Neuronal stem cell (in vitro differentiated cells): ENCODE data around the gene RBMS3.

Experiments
- DNase-seq: peaks from one replicate; pipeline ENCODE4 v3.0.0-alpha.2; 2013; ENCODE audit warnings: low spot score
- H2AFZ ChIP-seq: one replicate; pipeline ENCODE4 v1.6.1; 2013; ENCODE audit warnings: mild to moderate bottlenecking, low read length, inconsistent platforms
- H2AK5ac ChIP-seq: 2 replicates; pipeline ENCODE4 v1.6.1; 2013; ENCODE audit warnings: low read depth, mild to moderate bottlenecking, inconsistent platforms, low read length, moderate library complexity, mixed read lengths
- H2BK120ac ChIP-seq: 2 replicates; pipeline ENCODE4 v1.6.1; 2013; ENCODE audit warnings: low read depth, mild to moderate bottlenecking, inconsistent platforms, low read length, moderate library complexity, mixed read lengths
- H2BK12ac ChIP-seq: one replicate; pipeline ENCODE4 v1.6.1; 2013; ENCODE audit warnings: low read length, inconsistent platforms
- H2BK15ac ChIP-seq: 2 replicates; pipeline ENCODE4 v1.6.1; 2013; ENCODE audit warnings: mild to moderate bottlenecking, low read length, inconsistent platforms, mixed read lengths
- H2BK5ac ChIP-seq: one replicate; pipeline ENCODE4 v1.6.1; 2013; ENCODE audit warnings: inconsistent platforms, mild to moderate bottlenecking, low read length, moderate library complexity
- H3K14ac ChIP-seq: one replicate; pipeline ENCODE4 v1.6.1; 2013; ENCODE audit warnings: low read length, inconsistent platforms
- H3K18ac ChIP-seq: 2 replicates; pipeline ENCODE4 v1.6.1; 2013; ENCODE audit warnings: low read length, inconsistent platforms
- H3K23ac ChIP-seq: 2 replicates; pipeline ENCODE4 v1.6.1; 2013; ENCODE audit warnings: low read depth, mild to moderate bottlenecking, mixed read lengths, low read length, inconsistent platforms; ENCODE audit not compliant: poor library complexity
- H3K27ac ChIP-seq: replicated peaks from 3 replicates; pipeline ENCODE4 v1.5.1; 2013; ENCODE audit warnings: low read length, inconsistent platforms
- H3K27me3 ChIP-seq, 3 experiments: 2 replicates each; pipeline ENCODE4 v1.6.1; 2013; ENCODE audit warnings: low read length in 3 of 3, mild to moderate bottlenecking in 2 of 3, inconsistent platforms in 1 of 3, low read depth in 1 of 3, mixed read lengths in 1 of 3, moderate library complexity in 1 of 3; ENCODE audit not compliant: control insufficient read depth in 3 of 3, insufficient read depth in 3 of 3
- H3K36me3 ChIP-seq, 2 donors: replicated peaks in 1 of 2; 2 replicates each; pipeline ENCODE4 v1.6.1; 2013; ENCODE audit warnings: low read length in 2 of 2; ENCODE audit not compliant: control insufficient read depth in 2 of 2, insufficient read depth in 2 of 2
- H3K4ac ChIP-seq: 2 replicates; pipeline ENCODE4 v1.6.1; 2013; ENCODE audit warnings: inconsistent platforms, mild to moderate bottlenecking, low read length, moderate library complexity
- H3K4me1 ChIP-seq, 2 donors: 1 replicate in 1 of 2; 2 replicates in 1 of 2; pipeline ENCODE4 v1.6.1; 2013; ENCODE audit warnings: low read length in 2 of 2, low read depth in 1 of 2; ENCODE audit not compliant: control insufficient read depth in 2 of 2, insufficient read depth in 1 of 2
- H3K4me2 ChIP-seq: one replicate; pipeline ENCODE4 v1.6.1; 2013; ENCODE audit warnings: mild to moderate bottlenecking, low read length, inconsistent platforms; ENCODE audit not compliant: insufficient read depth, poor library complexity, severe bottlenecking
- H3K4me3 ChIP-seq, 2 donors: 2 replicates each; pipeline ENCODE4 v1.5.1; 2013; ENCODE audit warnings: low read length in 2 of 2, mild to moderate bottlenecking in 2 of 2, inconsistent platforms in 1 of 2, moderate library complexity in 1 of 2
- H3K79me1 ChIP-seq: one replicate; pipeline ENCODE4 v1.6.1; 2013; ENCODE audit warnings: low read depth, mild to moderate bottlenecking, inconsistent platforms, low read length, moderate library complexity
- H3K9ac ChIP-seq: one replicate; pipeline ENCODE4 v1.6.1; 2013; ENCODE audit warnings: mild to moderate bottlenecking, low read depth, low read length, inconsistent platforms; ENCODE audit not compliant: poor library complexity
- H3K9me3 ChIP-seq, 2 donors: replicated peaks in 1 of 2; 2 replicates each; pipeline versions ENCODE3 to v1.6.1; 2013; ENCODE audit warnings: low read length in 2 of 2, mild to moderate bottlenecking in 2 of 2, inconsistent platforms in 1 of 2, low read depth in 1 of 2, mixed read lengths in 1 of 2, moderate library complexity in 1 of 2; ENCODE audit not compliant: control insufficient read depth in 2 of 2, insufficient read depth in 1 of 2
- H4K8ac ChIP-seq: one replicate; pipeline ENCODE4 v1.6.1; 2013; ENCODE audit warnings: low read depth, mild to moderate bottlenecking, inconsistent platforms, low read length, moderate library complexity
- H4K91ac ChIP-seq: one replicate; pipeline ENCODE4 v1.6.1; 2013; ENCODE audit warnings: low read length, low read depth, mild to moderate bottlenecking, inconsistent platforms; ENCODE audit not compliant: poor library complexity
- WGBS, 2 donors: extraction: QIAGEN DNeasy Blood & Tissue Kit; methylation state at CpG; one replicate each; pipeline ENCODE4 v1.1.7; 2013; ENCODE audit warnings: missing lambda C conversion rate in 2 of 2, mixed read lengths in 1 of 2; ENCODE audit not compliant: insufficient read length in 2 of 2, insufficient replicate concordance in 1 of 2; ENCODE audit errors: extremely low coverage in 2 of 2; 5-methylcytosine and 5-hydroxymethylcytosine counted together

Gene RBMS3

GRCh38 chr3:29896856-29897255, 616.0 kb downstream of the RBMS3 start:
- no peak overlapping the region for H2BK12ac ChIP-seq
- no peak overlapping the region for H2BK15ac ChIP-seq
- H4K8ac ChIP-seq, result no peak overlapping the region
- no peak overlapping the region for H3K27ac ChIP-seq
- H3K9me3 ChIP-seq, result no peaks in the 10 kb centered on the region
- peaks cover 0 to 8% of the 10 kb centered on the region in 2 donors for H3K4me1 ChIP-seq
- no peak overlapping the region for H3K4me3 ChIP-seq
- H4K91ac ChIP-seq, result no peak overlapping the region
- no peak overlapping the region for H3K18ac ChIP-seq
- no peak overlapping the region for H3K23ac ChIP-seq
- no peak overlapping the region for H2BK120ac ChIP-seq
- H2AFZ ChIP-seq, result no peak overlapping the region
- H3K9ac ChIP-seq, result no peak overlapping the region
- no peak overlapping the region for H3K4me2 ChIP-seq
- H2AK5ac ChIP-seq, result no peak overlapping the region
- H3K79me1 ChIP-seq, result no peaks in the 10 kb centered on the region
- WGBS, 2 donors, result no CpG with 5 or more reads among the region's 3 CpGs
- DNase-seq, result no peak
- no peak overlapping the region for H3K4ac ChIP-seq
- no peaks in the 10 kb centered on the region for H3K27me3 ChIP-seq
- H3K14ac ChIP-seq, result no peak overlapping the region
- H2BK5ac ChIP-seq, result no peak overlapping the region
- H3K36me3 ChIP-seq, result no peaks in the 10 kb centered on the region

GRCh38 chr3:29898171-29898965, 617.5 kb downstream of the RBMS3 start:
- H3K4me3 ChIP-seq, result no peak overlapping the region
- H3K4me2 ChIP-seq, result no peak overlapping the region
- H3K79me1 ChIP-seq, result no peaks in the 10 kb centered on the region
- no peak overlapping the region for H3K23ac ChIP-seq
- no peak overlapping the region for H3K14ac ChIP-seq
- no peak overlapping the region for H2BK5ac ChIP-seq
- no peak overlapping the region for H3K9ac ChIP-seq
- no peak overlapping the region for H4K8ac ChIP-seq
- H2AFZ ChIP-seq, result peak overlapping the region; percentile 20
- H3K9me3 ChIP-seq, result no peaks in the 10 kb centered on the region
- H2AK5ac ChIP-seq, result no peak overlapping the region
- peaks cover 0 to 8% of the 10 kb centered on the region in 2 donors for H3K4me1 ChIP-seq
- no peak overlapping the region for H2BK15ac ChIP-seq
- H2BK120ac ChIP-seq, result no peak overlapping the region
- no peaks in the 10 kb centered on the region for H3K36me3 ChIP-seq
- H3K18ac ChIP-seq, result no peak overlapping the region
- no peak overlapping the region for H3K27ac ChIP-seq
- no peaks in the 10 kb centered on the region for H3K27me3 ChIP-seq
- H4K91ac ChIP-seq, result no peak overlapping the region
- DNase-seq, result no peak
- H2BK12ac ChIP-seq, result no peak overlapping the region
- no CpG with 5 or more reads among the region's 7 CpGs for WGBS, 2 donors
- H3K4ac ChIP-seq, result no peak overlapping the region

- Histone ChIP-seq H2BK12ac (no peak overlapping the region), H3K36me3 (no peaks in the 10 kb centered on the region), H3K4me2 (no peak overlapping the region), H3K79me1 (no peaks in the 10 kb centered on the region), H3K4ac (no peak overlapping the region), H3K4me3 (no peak overlapping the region), H3K18ac (no peak overlapping the region), H2BK15ac (no peak overlapping the region), H4K91ac (no peak overlapping the region), H3K4me1 (peaks cover 0 to 8% of the 10 kb centered on the region in 2 donors), H2BK120ac (no peak overlapping the region), H2AFZ (no peak overlapping the region), H4K8ac (no peak overlapping the region), H2BK5ac (no peak overlapping the region), H3K27ac (no peak overlapping the region), H3K9me3 (no peaks in the 10 kb centered on the region), H3K14ac (no peak overlapping the region), H3K9ac (no peak overlapping the region), H3K27me3 (no peaks in the 10 kb centered on the region), H3K23ac (no peak overlapping the region), H2AK5ac (no peak overlapping the region)
- no CpG with 5 or more reads among the region's 2 CpGs for WGBS, 2 donors
- DNase-seq, result no peak
These were observed 618.1 kb downstream of the RBMS3 start for GRCh38 chr3:29899021-29899420.

- Histone ChIP-seq H2AK5ac (no peak overlapping the region), H3K4me3 (no peak overlapping the region), H4K91ac (no peak overlapping the region), H3K27me3 (no peaks in the 10 kb centered on the region), H3K14ac (no peak overlapping the region), H2BK120ac (no peak overlapping the region), H3K36me3 (no peaks in the 10 kb centered on the region), H3K4me2 (no peak overlapping the region), H4K8ac (no peak overlapping the region), H3K4me1 (peaks cover 0 to 8% of the 10 kb centered on the region in 2 donors), H3K4ac (no peak overlapping the region), H2BK12ac (no peak overlapping the region), H3K9ac (no peak overlapping the region), H3K18ac (no peak overlapping the region), H2AFZ (no peak overlapping the region), H3K27ac (no peak overlapping the region), H3K23ac (no peak overlapping the region), H3K9me3 (no peaks in the 10 kb centered on the region), H3K79me1 (no peaks in the 10 kb centered on the region), H2BK15ac (no peak overlapping the region), H2BK5ac (no peak overlapping the region)
- no CpG with 5 or more reads among the region's 2 CpGs for WGBS, 2 donors
- DNase-seq, result no peak
These were observed 620.2 kb downstream of the RBMS3 start for GRCh38 chr3:29901097-29901496.
